SU-DHL-6 (cell line): ENCODE measurements around the gene IGSF6.

Experiments
- H2AFZ ChIP-seq: fragments of 200-600 bp; sonication (generic); 2 replicates; pipeline ENCODE4 v1.6.1; 2014; ENCODE audit warnings: low read depth, mild to moderate bottlenecking, moderate library complexity, mixed read lengths, antibody characterized with exemption, low read length; ENCODE audit not compliant: severe bottlenecking
- H3F3A ChIP-seq: fragments of 200-600 bp; shearing (Covaris generic); 2 replicates; pipeline ENCODE4 v1.6.0; 2016; ENCODE audit warnings: antibody characterized with exemption, mild to moderate bottlenecking; ENCODE audit not compliant: insufficient read depth
- H3K27ac ChIP-seq: fragments of 200-600 bp; sonication (generic); 2 replicates; pipeline ENCODE4 v1.5.1; 2016; ENCODE audit warnings: low read depth, mild to moderate bottlenecking, low read length, moderate library complexity, mixed read lengths
- H3K27me3 ChIP-seq: fragments of 200-600 bp; sonication (generic), shearing (Covaris generic); 2 replicates; pipeline ENCODE4 v1.6.0; 2014; ENCODE audit warnings: mild to moderate bottlenecking, low read length
- H3K36me3 ChIP-seq: fragments of 200-600 bp; sonication (generic); 2 replicates; pipeline ENCODE4 v1.6.1; 2014; ENCODE audit warnings: mild to moderate bottlenecking, low read length, mixed read lengths
- H3K4me2 ChIP-seq: fragments of 300-600, 200-600 bp; shearing (Covaris generic), sonication (generic); 2 replicates; pipeline ENCODE4 v1.6.0; 2014; ENCODE audit warnings: low read length, low read depth, mild to moderate bottlenecking; ENCODE audit not compliant: poor library complexity, severe bottlenecking
- H3K4me3 ChIP-seq: fragments of 200-600 bp; sonication (generic); 2 replicates; pipeline ENCODE4 v1.5.1; 2014; ENCODE audit warnings: antibody characterized with exemption, low read length, mild to moderate bottlenecking, mixed read lengths; ENCODE audit not compliant: insufficient read depth, poor library complexity, severe bottlenecking
- H3K79me2 ChIP-seq: fragments of 200-600 bp; sonication (generic); 2 replicates; pipeline ENCODE4 v1.6.1; 2014; ENCODE audit warnings: mild to moderate bottlenecking, low read length, moderate library complexity; ENCODE audit not compliant: insufficient read depth
- H3K9ac ChIP-seq: fragments of 200-600 bp; sonication (generic); 2 replicates; pipeline ENCODE4 v1.7.0; 2014; ENCODE audit warnings: mild to moderate bottlenecking, low read length
- H3K9me2 ChIP-seq: fragments of 200-600 bp; sonication (generic); replicated peaks from 2 replicates; pipeline ENCODE4 v1.6.1; 2014; ENCODE audit warnings: low read length; ENCODE audit not compliant: insufficient read depth
- H3K9me3 ChIP-seq: fragments of 200-600 bp; sonication (generic); 2 replicates; pipeline ENCODE4 v1.6.1; 2014; ENCODE audit warnings: low read length, mixed read lengths; ENCODE audit not compliant: insufficient read depth
- H4K20me1 ChIP-seq: fragments of 200-600 bp; sonication (generic); 2 replicates; pipeline ENCODE4 v1.6.1; 2014; ENCODE audit warnings: low read depth, mild to moderate bottlenecking, antibody characterized with exemption, low read length, moderate library complexity, mixed read lengths
- EZH2phosphoT487 ChIP-seq: fragments of 200-600 bp; sonication (generic), shearing (Covaris generic); conservative IDR thresholded peaks from 2 replicates; pipeline ENCODE4 v1.6.1; 2018; ENCODE audit warnings: mild to moderate bottlenecking, antibody characterized with exemption, low read length, moderate library complexity, mixed read lengths
- TF ChIP-seq, protein P1 (sequence below): fragments of 200-600 bp; sonication (generic); IDR thresholded peaks from one replicate; pipeline ENCODE4 v1.5.1; 2017; ENCODE audit warnings: antibody characterized with exemption, mild to moderate bottlenecking, low read length, moderate library complexity; ENCODE audit not compliant: insufficient read depth, poor library complexity, severe bottlenecking

Gene IGSF6

DNA sequence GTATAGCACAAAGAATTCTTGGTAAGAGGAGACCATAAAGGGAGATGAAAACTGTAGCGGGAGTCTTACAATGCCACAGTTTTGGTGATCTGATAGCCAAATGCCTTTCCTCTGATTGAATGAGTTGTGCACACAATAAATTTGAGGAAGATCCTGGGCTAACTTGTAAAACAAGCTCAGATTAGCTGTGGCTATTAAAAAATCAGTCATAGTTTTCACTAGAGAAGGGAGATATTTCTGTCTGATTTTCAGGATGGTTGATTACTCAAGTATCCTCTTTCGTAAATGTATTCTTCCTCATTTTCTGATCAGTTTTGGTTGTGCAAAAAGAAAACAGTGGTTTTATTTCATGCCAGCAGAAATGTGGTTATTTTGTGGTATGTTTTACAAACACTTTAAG, 62.1 kb downstream of the IGSF6 start:
- Histone ChIP-seq H3K9ac (no peak overlapping the region), H3K79me2 (no peaks in the 10 kb centered on the region), H3K27ac (no peak overlapping the region), H3F3A (no peaks in the 10 kb centered on the region; the same call in 1 of the 2 replicates), H2AFZ (no peak overlapping the region), H3K9me2 (no peaks in the 10 kb centered on the region), H4K20me1 (no peaks in the 10 kb centered on the region), H3K4me3 (no peak overlapping the region), H3K4me2 (no peak overlapping the region), H3K27me3 (no peaks in the 10 kb centered on the region), H3K9me3 (no peaks in the 10 kb centered on the region), H3K36me3 (no peaks in the 10 kb centered on the region)
- TF ChIP-seq, protein P1, sequence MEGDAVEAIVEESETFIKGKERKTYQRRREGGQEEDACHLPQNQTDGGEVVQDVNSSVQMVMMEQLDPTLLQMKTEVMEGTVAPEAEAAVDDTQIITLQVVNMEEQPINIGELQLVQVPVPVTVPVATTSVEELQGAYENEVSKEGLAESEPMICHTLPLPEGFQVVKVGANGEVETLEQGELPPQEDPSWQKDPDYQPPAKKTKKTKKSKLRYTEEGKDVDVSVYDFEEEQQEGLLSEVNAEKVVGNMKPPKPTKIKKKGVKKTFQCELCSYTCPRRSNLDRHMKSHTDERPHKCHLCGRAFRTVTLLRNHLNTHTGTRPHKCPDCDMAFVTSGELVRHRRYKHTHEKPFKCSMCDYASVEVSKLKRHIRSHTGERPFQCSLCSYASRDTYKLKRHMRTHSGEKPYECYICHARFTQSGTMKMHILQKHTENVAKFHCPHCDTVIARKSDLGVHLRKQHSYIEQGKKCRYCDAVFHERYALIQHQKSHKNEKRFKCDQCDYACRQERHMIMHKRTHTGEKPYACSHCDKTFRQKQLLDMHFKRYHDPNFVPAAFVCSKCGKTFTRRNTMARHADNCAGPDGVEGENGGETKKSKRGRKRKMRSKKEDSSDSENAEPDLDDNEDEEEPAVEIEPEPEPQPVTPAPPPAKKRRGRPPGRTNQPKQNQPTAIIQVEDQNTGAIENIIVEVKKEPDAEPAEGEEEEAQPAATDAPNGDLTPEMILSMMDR: no peak
- no peak for TF ChIP-seq EZH2phosphoT487

DNA sequence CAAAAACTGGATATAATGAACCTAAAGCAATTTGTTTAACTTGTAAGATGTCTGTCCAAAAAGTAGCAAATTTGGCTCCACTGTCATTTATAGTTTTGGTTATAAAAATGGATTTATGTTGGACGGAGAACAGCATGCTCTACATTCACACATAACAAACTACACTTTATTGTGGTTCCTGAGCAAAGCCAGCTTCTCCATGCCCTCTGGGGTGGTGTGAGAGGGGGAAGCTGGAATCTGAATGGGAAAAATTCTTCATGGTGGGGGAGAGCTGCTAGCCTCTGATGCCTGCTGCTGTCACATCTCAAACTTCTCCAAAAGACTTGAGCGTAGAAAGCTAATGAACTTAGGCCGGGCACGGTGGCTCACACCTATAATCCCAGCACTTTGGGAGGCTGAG, 62.9 kb downstream of the IGSF6 start:
- no peaks in the 10 kb centered on the region for H3K36me3 ChIP-seq
- no peaks in the 10 kb centered on the region for H3K9me2 ChIP-seq
- H3K27me3 ChIP-seq: no peaks in the 10 kb centered on the region
- no peak overlapping the region for H3K4me3 ChIP-seq
- no peaks in the 10 kb centered on the region for H4K20me1 ChIP-seq
- no peak for TF ChIP-seq EZH2phosphoT487
- TF ChIP-seq, protein P1: no peak
- H3K9me3 ChIP-seq: no peaks in the 10 kb centered on the region
- no peaks in the 10 kb centered on the region; the same call in 1 of the 2 replicates for H3F3A ChIP-seq
- H3K9ac ChIP-seq: no peak overlapping the region
- H3K27ac ChIP-seq: no peak overlapping the region
- no peak overlapping the region for H2AFZ ChIP-seq
- no peak overlapping the region for H3K4me2 ChIP-seq
- H3K79me2 ChIP-seq: no peaks in the 10 kb centered on the region
